ENCODE data around the gene PIGO. TPM values are rescaled to one million over a fixed set of nuclear protein-coding genes. Genes with fewer than 3 reads are reported as not detected.

Gene PIGO
- total and polyA plus RNA-seq, 10 of the 15 experiments (the other 5 are each of a cell fraction or from before 2014, with no cell fraction given), result 8.2 to 23.3 (median 18.4) TPM

DNA sequence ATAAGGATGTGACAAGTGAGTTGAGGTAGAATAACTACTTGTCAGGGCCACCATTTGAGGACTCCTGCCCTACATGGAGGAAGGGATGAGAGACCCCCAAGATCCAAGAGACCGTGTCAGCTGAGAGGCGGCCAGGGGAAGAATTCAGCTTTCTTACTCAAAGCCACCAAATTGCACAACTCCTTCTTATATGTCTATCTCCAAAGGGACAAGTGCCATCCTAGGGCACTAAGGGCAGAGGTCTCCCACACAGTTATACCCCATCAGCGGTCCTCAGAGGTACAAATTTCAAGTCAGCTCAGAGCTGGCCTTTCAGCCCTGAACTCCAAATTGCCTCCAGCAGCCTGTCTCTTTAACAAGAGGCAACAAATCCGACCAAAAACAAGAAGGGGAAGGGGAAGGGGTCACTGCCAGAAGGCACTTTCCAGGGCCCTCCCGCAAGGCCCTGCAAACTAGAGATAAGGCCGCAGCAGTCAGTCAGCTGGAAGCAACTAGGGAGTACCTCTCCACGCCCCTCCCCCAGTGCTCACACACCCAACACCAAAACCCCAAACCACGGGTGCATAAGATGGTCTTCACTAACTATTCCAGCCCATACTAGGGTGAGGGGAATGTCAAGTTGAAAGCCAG is 12.7 kb upstream of the PIGO start (continued):
- TF ChIP-seq, protein P1, sequence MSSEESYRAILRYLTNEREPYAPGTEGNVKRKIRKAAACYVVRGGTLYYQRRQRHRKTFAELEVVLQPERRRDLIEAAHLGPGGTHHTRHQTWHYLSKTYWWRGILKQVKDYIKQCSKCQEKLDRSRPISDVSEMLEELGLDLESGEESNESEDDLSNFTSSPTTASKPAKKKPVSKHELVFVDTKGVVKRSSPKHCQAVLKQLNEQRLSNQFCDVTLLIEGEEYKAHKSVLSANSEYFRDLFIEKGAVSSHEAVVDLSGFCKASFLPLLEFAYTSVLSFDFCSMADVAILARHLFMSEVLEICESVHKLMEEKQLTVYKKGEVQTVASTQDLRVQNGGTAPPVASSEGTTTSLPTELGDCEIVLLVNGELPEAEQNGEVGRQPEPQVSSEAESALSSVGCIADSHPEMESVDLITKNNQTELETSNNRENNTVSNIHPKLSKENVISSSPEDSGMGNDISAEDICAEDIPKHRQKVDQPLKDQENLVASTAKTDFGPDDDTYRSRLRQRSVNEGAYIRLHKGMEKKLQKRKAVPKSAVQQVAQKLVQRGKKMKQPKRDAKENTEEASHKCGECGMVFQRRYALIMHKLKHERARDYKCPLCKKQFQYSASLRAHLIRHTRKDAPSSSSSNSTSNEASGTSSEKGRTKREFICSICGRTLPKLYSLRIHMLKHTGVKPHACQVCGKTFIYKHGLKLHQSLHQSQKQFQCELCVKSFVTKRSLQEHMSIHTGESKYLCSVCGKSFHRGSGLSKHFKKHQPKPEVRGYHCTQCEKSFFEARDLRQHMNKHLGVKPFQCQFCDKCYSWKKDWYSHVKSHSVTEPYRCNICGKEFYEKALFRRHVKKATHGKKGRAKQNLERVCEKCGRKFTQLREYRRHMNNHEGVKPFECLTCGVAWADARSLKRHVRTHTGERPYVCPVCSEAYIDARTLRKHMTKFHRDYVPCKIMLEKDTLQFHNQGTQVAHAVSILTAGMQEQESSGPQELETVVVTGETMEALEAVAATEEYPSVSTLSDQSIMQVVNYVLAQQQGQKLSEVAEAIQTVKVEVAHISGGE (CRISPR knock-in tag; IDR thresholded peaks at IDR 0.05), result no peak
- no peak for TF ChIP-seq SREBF2 (IDR thresholded peaks at IDR 0.05; ENCODE audit: low read length)
- TF ChIP-seq SMAD5 (IDR thresholded peaks at IDR 0.05; ENCODE audit: low read depth), result no peak
- no peak for TF ChIP-seq SREBF1 (IDR thresholded peaks at IDR 0.05; ENCODE audit: low read length)
- no peak for TF ChIP-seq ESRRA (IDR thresholded peaks at IDR 0.05; ENCODE audit: low read length)
- no peak for TF ChIP-seq EGR1 (IDR thresholded peaks at IDR 0.05; ENCODE audit: borderline replicate concordance in 1 of 2, low read depth in 2 of 2, low read length in 2 of 2)

DNA sequence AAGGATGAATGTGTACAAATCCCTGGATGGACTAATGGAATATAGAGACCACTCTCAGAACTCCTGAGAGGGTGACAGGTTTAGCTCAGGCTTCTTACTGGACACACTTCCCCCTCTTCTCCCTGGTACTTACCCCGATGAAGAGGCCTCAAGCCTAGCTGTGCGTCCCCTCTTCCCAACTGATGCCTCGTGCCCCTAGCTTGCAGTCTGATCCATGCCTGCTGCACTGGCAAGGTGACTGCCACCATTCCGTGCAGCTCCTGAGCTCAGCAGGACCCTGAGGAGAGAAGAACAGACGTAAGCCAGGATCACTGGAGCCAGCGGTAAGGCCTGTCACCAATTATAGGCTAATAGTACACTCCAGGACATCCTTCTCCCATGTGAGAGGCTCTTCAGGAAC is 12.1 kb upstream of the PIGO start:
- Histone ChIP-seq H3K27me3 (replicated peaks in 1 of 2; ENCODE audit: control insufficient read depth in 2 of 2, insufficient read depth in 2 of 2, low read length in 1 of 2) (no peaks in the 10 kb centered on the region), H3K27ac (ENCODE audit: control insufficient read depth, insufficient read depth) (no peak overlapping the region), H2AFZ (ENCODE audit: control insufficient read depth, low read depth, low read length) (no peak overlapping the region), H3K4me1 (ENCODE audit: control insufficient read depth, insufficient read depth, low read length) (peaks cover 10% of the 10 kb centered on the region), H3K4me2 (ENCODE audit: control insufficient read depth, insufficient read depth) (no peak overlapping the region), H3K79me2 (ENCODE audit: control insufficient read depth, insufficient read depth, low read length) (no peaks in the 10 kb centered on the region), H4K20me1 (ENCODE audit: control insufficient read depth, insufficient read depth) (no peaks in the 10 kb centered on the region), H3K36me3 (ENCODE audit: control insufficient read depth in 2 of 2, insufficient read depth in 2 of 2, low read length in 1 of 2) (peaks cover 2% of the 10 kb centered on the region in 2 experiments; a peak in 3 of 4 replicates), H3K9ac (ENCODE audit: control insufficient read depth, insufficient read depth, low read length) (no peak overlapping the region), H3K9me3 (replicated peaks; ENCODE audit: control insufficient read depth, insufficient read depth, low read length) (no peaks in the 10 kb centered on the region), H3K4me3 (no peak overlapping the region)
- CTCF ChIA-PET, result interaction anchor here (1.8 kb wide), 1 partner anchor 11 kb away, joined by 7 read pairs; the partner anchor contains the start of gene PIGO
- ATAC-seq (no peak), DNase-seq (ENCODE audit: low read depth, low spot score) (no peak), FAIRE-seq (no peak)
- SMC1A ChIA-PET (ENCODE audit: uncharacterized antibody, unreplicated experiment), result interaction anchor here (1.3 kb wide), 1 partner anchor 12 kb away, joined by 3 read pairs; the partner anchor contains the start of gene PIGO
- no TSS peak for BruUV-seq (replicated peaks)
- WGBS (ENCODE audit: insufficient coverage, insufficient replicate concordance, low lambda C conversion rate, missing lambda C conversion rate), result 48% methylated on average over 6 of the region's 6 CpGs
- intact Hi-C loops (cut with micrococcal nuclease; ENCODE audit: unreplicated experiment), result no loop called here
- in situ Hi-C loops (cut with MboI), result loop anchor here (10.0 kb wide), 2 partner anchors 626 to 706 kb away; partner anchors contain the start of genes CREB3, HINT2, SPAG8 and TLN1
- RAD21 ChIA-PET (ENCODE audit: unreplicated experiment), result no interaction called here
- POLR2A ChIA-PET, result no interaction called here
- no peak for TF ChIP-seq POLR2A (IDR thresholded peaks at IDR 0.05; ENCODE audit: low read depth, low read length)
- no peak for TF ChIP-seq RBBP5 (conservative IDR thresholded peaks at IDR 0.05)
- TF ChIP-seq JUNB (IDR thresholded peaks at IDR 0.05), result no peak
- TF ChIP-seq PAX8 (IDR thresholded peaks at IDR 0.05), result no peak
- no peak for TF ChIP-seq CEBPB (IDR thresholded peaks at IDR 0.05; ENCODE audit: borderline replicate concordance in 1 of 2, low read depth in 2 of 2, low read length in 2 of 2)
- no peak for TF ChIP-seq NFXL1 (IDR thresholded peaks at IDR 0.05; ENCODE audit: borderline replicate concordance)
- no peak for TF ChIP-seq NFYA (IDR thresholded peaks at IDR 0.05; ENCODE audit: borderline replicate concordance, low read depth, low read length)
- TF ChIP-seq HCFC1 (IDR thresholded peaks at IDR 0.05; ENCODE audit: low read length), result no peak
- TF ChIP-seq SRF (IDR thresholded peaks at IDR 0.05; ENCODE audit: low read depth in 2 of 2, low read length in 2 of 2), result no peak
- no peak for TF ChIP-seq POLR2AphosphoS5 (IDR thresholded peaks at IDR 0.05; ENCODE audit: low read length)
- TF ChIP-seq, protein P2, sequence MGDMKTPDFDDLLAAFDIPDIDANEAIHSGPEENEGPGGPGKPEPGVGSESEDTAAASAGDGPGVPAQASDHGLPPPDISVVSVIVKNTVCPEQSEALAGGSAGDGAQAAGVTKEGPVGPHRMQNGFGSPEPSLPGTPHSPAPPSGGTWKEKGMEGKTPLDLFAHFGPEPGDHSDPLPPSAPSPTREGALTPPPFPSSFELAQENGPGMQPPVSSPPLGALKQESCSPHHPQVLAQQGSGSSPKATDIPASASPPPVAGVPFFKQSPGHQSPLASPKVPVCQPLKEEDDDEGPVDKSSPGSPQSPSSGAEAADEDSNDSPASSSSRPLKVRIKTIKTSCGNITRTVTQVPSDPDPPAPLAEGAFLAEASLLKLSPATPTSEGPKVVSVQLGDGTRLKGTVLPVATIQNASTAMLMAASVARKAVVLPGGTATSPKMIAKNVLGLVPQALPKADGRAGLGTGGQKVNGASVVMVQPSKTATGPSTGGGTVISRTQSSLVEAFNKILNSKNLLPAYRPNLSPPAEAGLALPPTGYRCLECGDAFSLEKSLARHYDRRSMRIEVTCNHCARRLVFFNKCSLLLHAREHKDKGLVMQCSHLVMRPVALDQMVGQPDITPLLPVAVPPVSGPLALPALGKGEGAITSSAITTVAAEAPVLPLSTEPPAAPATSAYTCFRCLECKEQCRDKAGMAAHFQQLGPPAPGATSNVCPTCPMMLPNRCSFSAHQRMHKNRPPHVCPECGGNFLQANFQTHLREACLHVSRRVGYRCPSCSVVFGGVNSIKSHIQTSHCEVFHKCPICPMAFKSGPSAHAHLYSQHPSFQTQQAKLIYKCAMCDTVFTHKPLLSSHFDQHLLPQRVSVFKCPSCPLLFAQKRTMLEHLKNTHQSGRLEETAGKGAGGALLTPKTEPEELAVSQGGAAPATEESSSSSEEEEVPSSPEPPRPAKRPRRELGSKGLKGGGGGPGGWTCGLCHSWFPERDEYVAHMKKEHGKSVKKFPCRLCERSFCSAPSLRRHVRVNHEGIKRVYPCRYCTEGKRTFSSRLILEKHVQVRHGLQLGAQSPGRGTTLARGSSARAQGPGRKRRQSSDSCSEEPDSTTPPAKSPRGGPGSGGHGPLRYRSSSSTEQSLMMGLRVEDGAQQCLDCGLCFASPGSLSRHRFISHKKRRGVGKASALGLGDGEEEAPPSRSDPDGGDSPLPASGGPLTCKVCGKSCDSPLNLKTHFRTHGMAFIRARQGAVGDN (IDR thresholded peaks at IDR 0.05), result no peak
